Liver (tissue), 3 donors: ENCODE results near the gene SKA1.

Source experiments
- EGR1 ChIP-seq, 2 donors: IDR thresholded peaks; 2 replicates each; pipeline ENCODE4 v1.6.1; 2016 to 2018; ENCODE audit warnings: antibody characterized with exemption in 2 of 2, low read depth in 2 of 2
- GABPA ChIP-seq, 2 donors: IDR thresholded peaks in 1 of 2; conservative IDR thresholded peaks in 1 of 2; 2 replicates each; pipeline ENCODE4 v1.6.1; 2016; ENCODE audit warnings: antibody characterized with exemption in 2 of 2, mild to moderate bottlenecking in 1 of 2, moderate library complexity in 1 of 2
- SP1 ChIP-seq: IDR thresholded peaks from 2 replicates; pipeline ENCODE4 v1.6.1; 2018; ENCODE audit warnings: antibody characterized with exemption, mild to moderate bottlenecking
- TAF1 ChIP-seq: conservative IDR thresholded peaks from 2 replicates; pipeline ENCODE4 v1.6.1; 2016; ENCODE audit warnings: antibody characterized with exemption, mild to moderate bottlenecking
- YY1 ChIP-seq: IDR thresholded peaks from 2 replicates; pipeline ENCODE4 v1.6.1; 2016; ENCODE audit warnings: antibody characterized with exemption, mild to moderate bottlenecking
- TF ChIP-seq, protein P1 (sequence below): fragments of 150-350 bp; IDR thresholded peaks from 2 replicates; pipeline ENCODE4 v1.5.1; 2017; ENCODE audit warnings: improper control_type of control experiment, low read depth, low read length; ENCODE audit not compliant: missing input control
- TF ChIP-seq, protein P2 (sequence below): IDR thresholded peaks from 2 replicates; pipeline ENCODE4 v1.6.1; 2016; ENCODE audit warnings: antibody characterized with exemption
- TF ChIP-seq, protein P3 (sequence below): IDR thresholded peaks from 2 replicates; pipeline ENCODE4 v1.6.1; 2016; ENCODE audit warnings: antibody characterized with exemption, mild to moderate bottlenecking
- donor health status: healthy.
- donor health status: healthy.

DNA sequence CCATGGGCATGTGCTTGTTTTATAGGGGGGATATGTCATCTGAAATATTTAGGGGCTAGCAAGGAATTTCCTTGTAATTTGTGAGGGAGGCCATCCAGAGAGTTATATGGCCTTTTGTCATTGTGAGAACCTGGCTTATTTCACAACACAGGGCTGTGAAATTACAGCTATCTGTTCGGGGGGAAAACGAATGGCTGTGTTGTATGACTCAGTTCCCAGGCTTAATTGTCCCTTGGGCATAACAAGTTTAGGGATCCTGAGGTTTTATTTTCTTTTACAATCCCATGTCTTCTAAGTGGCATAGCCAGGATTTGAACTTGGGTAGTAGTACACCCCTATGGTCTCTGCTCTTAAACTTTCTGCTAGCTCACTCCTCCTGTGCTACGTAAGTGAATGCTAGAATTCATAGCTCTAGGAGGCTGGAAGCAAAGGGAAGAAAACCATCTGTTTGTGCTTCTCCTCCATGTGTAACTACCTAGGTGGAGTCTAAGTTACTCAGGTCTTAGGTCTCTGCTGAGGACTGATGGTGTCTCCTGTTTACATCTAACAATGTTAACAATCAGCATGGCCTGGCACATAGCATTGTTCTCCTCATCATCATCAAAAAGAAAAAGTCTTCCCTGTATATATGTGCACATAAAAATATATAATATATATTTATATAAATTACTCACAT, 53.8 kb downstream of the SKA1 start:
- TF ChIP-seq, protein P1, sequence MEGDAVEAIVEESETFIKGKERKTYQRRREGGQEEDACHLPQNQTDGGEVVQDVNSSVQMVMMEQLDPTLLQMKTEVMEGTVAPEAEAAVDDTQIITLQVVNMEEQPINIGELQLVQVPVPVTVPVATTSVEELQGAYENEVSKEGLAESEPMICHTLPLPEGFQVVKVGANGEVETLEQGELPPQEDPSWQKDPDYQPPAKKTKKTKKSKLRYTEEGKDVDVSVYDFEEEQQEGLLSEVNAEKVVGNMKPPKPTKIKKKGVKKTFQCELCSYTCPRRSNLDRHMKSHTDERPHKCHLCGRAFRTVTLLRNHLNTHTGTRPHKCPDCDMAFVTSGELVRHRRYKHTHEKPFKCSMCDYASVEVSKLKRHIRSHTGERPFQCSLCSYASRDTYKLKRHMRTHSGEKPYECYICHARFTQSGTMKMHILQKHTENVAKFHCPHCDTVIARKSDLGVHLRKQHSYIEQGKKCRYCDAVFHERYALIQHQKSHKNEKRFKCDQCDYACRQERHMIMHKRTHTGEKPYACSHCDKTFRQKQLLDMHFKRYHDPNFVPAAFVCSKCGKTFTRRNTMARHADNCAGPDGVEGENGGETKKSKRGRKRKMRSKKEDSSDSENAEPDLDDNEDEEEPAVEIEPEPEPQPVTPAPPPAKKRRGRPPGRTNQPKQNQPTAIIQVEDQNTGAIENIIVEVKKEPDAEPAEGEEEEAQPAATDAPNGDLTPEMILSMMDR = no peak
- no peak for TF ChIP-seq YY1
- TF ChIP-seq TAF1 = no peak
- no peak for TF ChIP-seq EGR1 (IDR thresholded peaks at IDR 0.05; ENCODE audit: low read depth in 2 of 2)
- TF ChIP-seq, protein P2, sequence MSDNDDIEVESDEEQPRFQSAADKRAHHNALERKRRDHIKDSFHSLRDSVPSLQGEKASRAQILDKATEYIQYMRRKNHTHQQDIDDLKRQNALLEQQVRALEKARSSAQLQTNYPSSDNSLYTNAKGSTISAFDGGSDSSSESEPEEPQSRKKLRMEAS = no peak
- TF ChIP-seq GABPA (IDR thresholded peaks at IDR 0.05 in 1 of 2, conservative IDR thresholded peaks at IDR 0.05 in 1 of 2) = no peak
- TF ChIP-seq SP1 = no peak
- TF ChIP-seq, protein P3, sequence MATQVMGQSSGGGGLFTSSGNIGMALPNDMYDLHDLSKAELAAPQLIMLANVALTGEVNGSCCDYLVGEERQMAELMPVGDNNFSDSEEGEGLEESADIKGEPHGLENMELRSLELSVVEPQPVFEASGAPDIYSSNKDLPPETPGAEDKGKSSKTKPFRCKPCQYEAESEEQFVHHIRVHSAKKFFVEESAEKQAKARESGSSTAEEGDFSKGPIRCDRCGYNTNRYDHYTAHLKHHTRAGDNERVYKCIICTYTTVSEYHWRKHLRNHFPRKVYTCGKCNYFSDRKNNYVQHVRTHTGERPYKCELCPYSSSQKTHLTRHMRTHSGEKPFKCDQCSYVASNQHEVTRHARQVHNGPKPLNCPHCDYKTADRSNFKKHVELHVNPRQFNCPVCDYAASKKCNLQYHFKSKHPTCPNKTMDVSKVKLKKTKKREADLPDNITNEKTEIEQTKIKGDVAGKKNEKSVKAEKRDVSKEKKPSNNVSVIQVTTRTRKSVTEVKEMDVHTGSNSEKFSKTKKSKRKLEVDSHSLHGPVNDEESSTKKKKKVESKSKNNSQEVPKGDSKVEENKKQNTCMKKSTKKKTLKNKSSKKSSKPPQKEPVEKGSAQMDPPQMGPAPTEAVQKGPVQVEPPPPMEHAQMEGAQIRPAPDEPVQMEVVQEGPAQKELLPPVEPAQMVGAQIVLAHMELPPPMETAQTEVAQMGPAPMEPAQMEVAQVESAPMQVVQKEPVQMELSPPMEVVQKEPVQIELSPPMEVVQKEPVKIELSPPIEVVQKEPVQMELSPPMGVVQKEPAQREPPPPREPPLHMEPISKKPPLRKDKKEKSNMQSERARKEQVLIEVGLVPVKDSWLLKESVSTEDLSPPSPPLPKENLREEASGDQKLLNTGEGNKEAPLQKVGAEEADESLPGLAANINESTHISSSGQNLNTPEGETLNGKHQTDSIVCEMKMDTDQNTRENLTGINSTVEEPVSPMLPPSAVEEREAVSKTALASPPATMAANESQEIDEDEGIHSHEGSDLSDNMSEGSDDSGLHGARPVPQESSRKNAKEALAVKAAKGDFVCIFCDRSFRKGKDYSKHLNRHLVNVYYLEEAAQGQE = no peak
